HCT116 (cell line): ENCODE measurements around the gene SPR. TPM values are rescaled to one million over a fixed set of nuclear protein-coding genes. Genes with fewer than 3 reads are reported as not detected.
A peak's percentile ranks its signal among the peaks of the same experiment; 100 is the strongest.

ENCODE experiments used
- ATAC-seq: fragments of 200-7000 bp; cut with Tn5 transposase; 2 replicates; pipeline ENCODE4 v1.9.1; 2020; ENCODE audit warnings: mild to moderate bottlenecking, moderate library complexity
- BruUV-seq: library from RNA; stranded (reverse); fragments of 400-500 nt; replicated peaks from 2 replicates; lab custom pipeline; 2021; lab: Mats Ljungman, UMichigan
- CTCF ChIA-PET: fragments of 300-600 bp; sonication (Branson Sonifier 250); formaldehyde crosslinking; loops from one replicate; lab custom pipeline; 2021; ENCODE audit warnings: antibody characterized with exemption; lab: Charles Lee
- POLR2A ChIA-PET: fragments of 300-600, 350-600 bp; sonication (Branson Sonifier 250); formaldehyde crosslinking; loops from one replicate; lab custom pipeline; 2021; ENCODE audit warnings: antibody characterized with exemption; lab: Charles Lee
- RAD21 ChIA-PET, 2 experiments: fragments of 300-600 bp; sonication (Branson Sonifier 250); formaldehyde crosslinking; loops; one replicate each; lab custom pipeline; 2023; ENCODE audit warnings: low total read pairs in 2 of 2; ENCODE audit not compliant: uncharacterized antibody in 2 of 2, unreplicated experiment in 2 of 2, low non-redundant PET in 1 of 2; lab: Charles Lee
- DNase-seq: peaks from one replicate; pipeline ENCODE4 v3.0.0-alpha.2; 2010; ENCODE audit warnings: low read depth, low spot score
- H2AFZ ChIP-seq: fragments of 200-600 bp; shearing (Covaris generic), sonication (generic); 2 replicates; pipeline ENCODE4 v1.6.1; 2017; ENCODE audit warnings: low read depth, mixed run types, mixed read lengths, antibody characterized with exemption, low read length; ENCODE audit not compliant: poor library complexity, severe bottlenecking
- H3K27ac ChIP-seq: 2 replicates; pipeline ENCODE4 v1.5.1; 2012; ENCODE audit warnings: low read depth, low read length
- H3K27me3 ChIP-seq: fragments of 200-600 bp; sonication (generic); 2 replicates; pipeline ENCODE4 v1.6.1; 2016; ENCODE audit warnings: mixed run types, low read length, mixed read lengths; ENCODE audit not compliant: insufficient read depth
- H3K36me3 ChIP-seq, 2 experiments: fragments of 200-500 bp in 1 of 2; fragments of 200-600 bp in 1 of 2; sonication (Bioruptor generic) in 1 of 2; sonication (generic) in 1 of 2; 2 replicates each; pipeline versions ENCODE4 v1.5.1 to v1.6.1; 2014 to 2016; ENCODE audit warnings: low read length in 2 of 2, inconsistent platforms in 1 of 2, mixed read lengths in 1 of 2, mixed run types in 1 of 2; ENCODE audit not compliant: insufficient read depth in 2 of 2, control insufficient read depth in 1 of 2
- H3K4me1 ChIP-seq, 2 experiments: fragments of 200-600 bp in 1 of 2; sonication (generic) in 1 of 2; 2 replicates each; pipeline versions ENCODE4 v1.5.1 to v1.6.1; 2012 to 2017; ENCODE audit warnings: low read length in 2 of 2, inconsistent platforms in 1 of 2, mild to moderate bottlenecking in 1 of 2, mixed read lengths in 1 of 2, mixed run types in 1 of 2, moderate library complexity in 1 of 2; ENCODE audit not compliant: insufficient read depth in 2 of 2, control insufficient read depth in 1 of 2
- H3K4me2 ChIP-seq: fragments of 200-600 bp; sonication (generic); 2 replicates; pipeline ENCODE4 v1.6.1; 2017; ENCODE audit warnings: mixed run types, low read length, mixed read lengths
- H3K4me3 ChIP-seq, 2 experiments: fragments of 200-600 bp in 1 of 2; sonication (generic) in 1 of 2; replicated peaks in 1 of 2; 2 replicates each; pipeline ENCODE4 v1.5.1; 2011 to 2016; ENCODE audit warnings: low read length in 2 of 2, control low read depth in 1 of 2, low read depth in 1 of 2, mild to moderate bottlenecking in 1 of 2, mixed read lengths in 1 of 2, mixed run types in 1 of 2
- H3K79me2 ChIP-seq: fragments of 200-600 bp; sonication (generic); 2 replicates; pipeline ENCODE4 v1.6.1; 2017; ENCODE audit warnings: mild to moderate bottlenecking, mixed run types, low read length, moderate library complexity, mixed read lengths; ENCODE audit not compliant: insufficient read depth
- H3K9ac ChIP-seq: fragments of 200-600 bp; sonication (generic); 2 replicates; pipeline ENCODE4 v1.6.1; 2016; ENCODE audit warnings: low read length, mixed read lengths
- H3K9me2 ChIP-seq: fragments of 200-600 bp; sonication (generic), shearing (Covaris generic); 2 replicates; pipeline ENCODE4 v1.6.1; 2017; ENCODE audit warnings: mixed run types, mild to moderate bottlenecking, moderate library complexity; ENCODE audit not compliant: insufficient read depth
- H3K9me3 ChIP-seq, 2 experiments: fragments of 200-500 bp in 1 of 2; fragments of 200-600 bp in 1 of 2; sonication (Bioruptor generic) in 1 of 2; sonication (generic) in 1 of 2; 2 replicates each; pipeline ENCODE4 v1.6.1; 2014 to 2017; ENCODE audit warnings: low read length in 2 of 2, mixed read lengths in 2 of 2, inconsistent platforms in 1 of 2, low read depth in 1 of 2, mild to moderate bottlenecking in 1 of 2, mixed run types in 1 of 2, moderate library complexity in 1 of 2; ENCODE audit not compliant: control insufficient read depth in 1 of 2, insufficient read depth in 1 of 2
- H4K20me1 ChIP-seq: fragments of 200-600 bp; sonication (generic), shearing (Covaris generic); 2 replicates; pipeline ENCODE4 v1.6.1; 2017; ENCODE audit warnings: mixed run types, mild to moderate bottlenecking, moderate library complexity; ENCODE audit not compliant: insufficient read depth
- CBX3 ChIP-seq: IDR thresholded peaks from 2 replicates; pipeline ENCODE4 v1.6.1; 2012; ENCODE audit warnings: low read depth
- EZH2phosphoT487 ChIP-seq: fragments of 200-600 bp; IDR thresholded peaks from 2 replicates; pipeline ENCODE4 v1.6.1; 2018; ENCODE audit warnings: antibody characterized with exemption, borderline replicate concordance
- FOSL1 ChIP-seq: IDR thresholded peaks from 2 replicates; pipeline ENCODE4 v1.6.1; 2012; ENCODE audit warnings: low read depth
- SP1 ChIP-seq: IDR thresholded peaks from 2 replicates; pipeline ENCODE4 v1.6.1; 2012; ENCODE audit warnings: low read depth
- TCF7L2 ChIP-seq: IDR thresholded peaks from 2 replicates; pipeline ENCODE4 v1.7.0; 2011; ENCODE audit warnings: borderline replicate concordance, inconsistent platforms; ENCODE audit not compliant: insufficient read depth, insufficient read length; ENCODE audit errors: extremely low read depth
- intact Hi-C: fragments of 100-400 bp; cut with micrococcal nuclease; formaldehyde crosslinking; loops from 2 replicates; pipeline ENCODE4 v1.10.0; 2022
- total RNA-seq: library from RNA; stranded (reverse); gene quantifications from one replicate; pipeline ENCODE4 v1.2.1, GENCODE V29; 2021; ENCODE audit not compliant: unreplicated experiment
- TF ChIP-seq, protein P1 (sequence below): IDR thresholded peaks from 2 replicates; pipeline ENCODE4 v1.6.1; 2012
- TF ChIP-seq, protein P2 (sequence below), 3 experiments: fragments of 200-600 bp in 1 of 3; sonication (generic) in 1 of 3; IDR thresholded peaks in 2 of 3; conservative IDR thresholded peaks in 1 of 3; 2 replicates each; pipeline ENCODE4 v1.5.1; 2012 to 2017; ENCODE audit warnings: low read depth in 2 of 3, low read length in 2 of 3, antibody characterized with exemption in 1 of 3, borderline replicate concordance in 1 of 3, control low read depth in 1 of 3, mild to moderate bottlenecking in 1 of 3, mixed read lengths in 1 of 3, mixed run types in 1 of 3, moderate library complexity in 1 of 3; ENCODE audit not compliant: insufficient read depth in 1 of 3

SPR gene
- total RNA-seq, 1 experiment from 2014 or later, result 66.9 TPM

DNA sequence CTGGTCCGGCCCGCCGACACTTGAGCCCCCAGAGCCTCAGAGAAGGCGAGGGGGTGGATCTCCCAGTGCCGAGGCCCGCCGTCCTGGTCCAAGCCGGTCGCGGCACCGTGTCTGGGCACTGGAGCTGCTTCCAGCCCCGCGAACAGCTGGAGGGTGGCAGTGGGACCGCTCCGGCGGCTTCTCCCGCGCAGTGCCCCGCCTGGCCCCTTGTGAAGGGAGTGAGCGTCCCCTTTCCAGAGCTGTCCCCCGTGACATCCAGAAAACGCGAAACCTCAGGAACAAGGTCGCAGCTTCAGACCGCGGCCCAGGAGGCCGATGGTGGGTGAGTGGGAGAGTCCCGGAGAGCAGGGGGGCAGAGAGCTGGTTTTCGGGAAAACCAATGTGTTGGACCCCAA is 29.5 kb downstream of the SPR start:
- no peak for TF ChIP-seq FOSL1
- TF ChIP-seq, protein P1, sequence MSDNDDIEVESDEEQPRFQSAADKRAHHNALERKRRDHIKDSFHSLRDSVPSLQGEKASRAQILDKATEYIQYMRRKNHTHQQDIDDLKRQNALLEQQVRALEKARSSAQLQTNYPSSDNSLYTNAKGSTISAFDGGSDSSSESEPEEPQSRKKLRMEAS, result no peak
- Histone ChIP-seq H3K4me2 (peak overlapping the region; percentile 77), H2AFZ (peak overlapping the region; percentile 65), H3K9ac (peak overlapping the region; percentile 45), H3K27ac (peak overlapping the region; percentile 45; the same call in 1 of the 2 replicates), H3K9me2 (no peaks in the 10 kb centered on the region), H3K4me1 (peaks cover 12 to 28% of the 10 kb centered on the region in 2 experiments), H4K20me1 (no peaks in the 10 kb centered on the region), H3K4me3 (peak overlapping the region; percentile 53 to 55), H3K27me3 (peaks cover 6% of the 10 kb centered on the region; the same call in 1 of the 2 replicates), H3K9me3 (no peaks in the 10 kb centered on the region), H3K79me2 (no peaks in the 10 kb centered on the region), H3K36me3 (no peaks in the 10 kb centered on the region)
- no TSS peak for BruUV-seq
- CTCF ChIA-PET, result interaction anchor here (1.0 to 1.3 kb wide), 2 partner anchors 24 to 29 kb away, joined by 4 to 6 read pairs; partner anchors contain the start of gene SPR
- POLR2A ChIA-PET, result no interaction called here
- RAD21 ChIA-PET, result no interaction called here
- ATAC-seq (peak; percentile 20), DNase-seq (no peak)
- intact Hi-C loops, result loop anchor here (2.0 kb wide), 1 partner anchor 30 kb away; the partner anchor contains the start of gene SPR

DNA sequence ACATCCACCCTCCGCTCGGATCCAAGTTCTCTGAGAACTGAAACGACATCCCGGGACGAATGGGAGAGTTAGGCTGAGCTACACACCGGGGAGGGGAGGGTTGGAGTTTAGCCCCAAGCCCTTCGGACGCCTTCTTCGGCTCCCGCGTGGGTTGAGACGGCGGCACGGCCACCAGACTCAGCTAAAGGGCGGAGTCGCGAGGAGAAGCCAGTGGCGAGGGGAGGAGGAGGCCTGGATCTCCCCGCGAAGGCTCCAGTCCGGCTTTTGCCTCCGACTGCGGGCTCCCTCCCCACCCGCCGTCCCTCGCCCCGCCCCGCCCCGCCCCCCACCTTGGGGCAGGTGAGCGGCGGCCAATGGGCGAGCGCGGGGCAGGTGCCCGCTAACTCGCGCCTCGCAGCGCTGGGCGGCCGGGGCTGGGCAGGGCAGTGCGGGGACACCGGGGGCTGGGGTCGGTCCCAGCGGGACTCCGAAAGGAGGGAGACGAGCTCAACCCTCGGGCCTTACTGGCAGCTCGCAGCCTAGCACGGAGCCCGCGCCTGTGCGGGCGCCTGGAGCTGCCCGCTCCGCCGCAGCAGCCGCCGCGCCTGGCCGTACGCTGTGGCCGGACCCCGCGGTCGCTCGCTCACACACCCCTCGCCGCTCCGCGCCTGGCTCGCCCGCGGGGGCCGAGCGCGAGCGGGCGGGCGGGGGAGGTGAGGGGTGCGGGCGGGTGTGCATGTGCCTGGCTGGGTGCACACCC is 30.1 kb downstream of the SPR start, which contains the start of gene EMX1:
TSS of gene EMX1 (plus strand) at position 382 of the 739 bp plus-strand sequence. CDS start at position 716, 334 bp downstream.
- RAD21 ChIA-PET, result no interaction called here
- peak within 1 kb of the TSS; percentile 65 for H2AFZ ChIP-seq
- H3K36me3 ChIP-seq, result no peaks in the 10 kb centered on the region
- TF ChIP-seq, protein P2, sequence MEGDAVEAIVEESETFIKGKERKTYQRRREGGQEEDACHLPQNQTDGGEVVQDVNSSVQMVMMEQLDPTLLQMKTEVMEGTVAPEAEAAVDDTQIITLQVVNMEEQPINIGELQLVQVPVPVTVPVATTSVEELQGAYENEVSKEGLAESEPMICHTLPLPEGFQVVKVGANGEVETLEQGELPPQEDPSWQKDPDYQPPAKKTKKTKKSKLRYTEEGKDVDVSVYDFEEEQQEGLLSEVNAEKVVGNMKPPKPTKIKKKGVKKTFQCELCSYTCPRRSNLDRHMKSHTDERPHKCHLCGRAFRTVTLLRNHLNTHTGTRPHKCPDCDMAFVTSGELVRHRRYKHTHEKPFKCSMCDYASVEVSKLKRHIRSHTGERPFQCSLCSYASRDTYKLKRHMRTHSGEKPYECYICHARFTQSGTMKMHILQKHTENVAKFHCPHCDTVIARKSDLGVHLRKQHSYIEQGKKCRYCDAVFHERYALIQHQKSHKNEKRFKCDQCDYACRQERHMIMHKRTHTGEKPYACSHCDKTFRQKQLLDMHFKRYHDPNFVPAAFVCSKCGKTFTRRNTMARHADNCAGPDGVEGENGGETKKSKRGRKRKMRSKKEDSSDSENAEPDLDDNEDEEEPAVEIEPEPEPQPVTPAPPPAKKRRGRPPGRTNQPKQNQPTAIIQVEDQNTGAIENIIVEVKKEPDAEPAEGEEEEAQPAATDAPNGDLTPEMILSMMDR (IDR thresholded peaks at IDR 0.05 in 2 of 3, conservative IDR thresholded peaks at IDR 0.05 in 1 of 3; ENCODE audit: borderline replicate concordance in 1 of 3, insufficient read depth in 1 of 3, low read depth in 2 of 3, low read length in 2 of 3), result no peak
- TF ChIP-seq, protein P1, result peak; percentile 92
- TF ChIP-seq FOSL1, result no peak
- TF ChIP-seq CBX3, result 0 out of 2 replicates have a peak, but pooled peaks have one; percentile 51
- no peak for TF ChIP-seq EZH2phosphoT487
- peak; percentile 69 for TF ChIP-seq SP1
- TF ChIP-seq TCF7L2, result no peak
- peak within 1 kb of the TSS; percentile 45; the same call in 1 of the 2 replicates for H3K27ac ChIP-seq
- ATAC-seq (peak; percentile 75), DNase-seq (peak; percentile 60)
- peak within 1 kb of the TSS; percentile 45 for H3K9ac ChIP-seq
- no peaks in the 10 kb centered on the region for H3K9me3 ChIP-seq
- POLR2A ChIA-PET, result no interaction called here
- H4K20me1 ChIP-seq, result no peaks in the 10 kb centered on the region
- peaks cover 12 to 28% of the 10 kb centered on the region in 2 experiments for H3K4me1 ChIP-seq
- peak within 1 kb of the TSS; percentile 53 to 55 for H3K4me3 ChIP-seq
- H3K79me2 ChIP-seq, result no peaks in the 10 kb centered on the region
- BruUV-seq, result no TSS peak
- CTCF ChIA-PET, result interaction anchor here (1.0 to 1.3 kb wide), 2 partner anchors 25 to 30 kb away, joined by 4 to 6 read pairs; partner anchors contain the start of gene SPR
- peaks cover 4% of the 10 kb centered on the region; the same call in 1 of the 2 replicates for H3K27me3 ChIP-seq
- H3K4me2 ChIP-seq, result peak within 1 kb of the TSS; percentile 77
- intact Hi-C loops, result loop anchor here (2.0 kb wide), 1 partner anchor 31 kb away; the partner anchor contains the start of gene SPR
- H3K9me2 ChIP-seq, result no peaks in the 10 kb centered on the region
